IPS-NIHi7 (cell line): ENCODE data around the gene TSPAN13.

ENCODE experiments used
- DNase-seq: peaks from one replicate; pipeline ENCODE4 v3.0.0; 2012; ENCODE audit warnings: mixed read lengths; ENCODE audit errors: extremely low spot score

TSPAN13 gene

GRCh38 chr7:16812542-16813231 lies 59.1 kb downstream of the TSPAN13 start:
- no peak for DNase-seq

- no peak for DNase-seq
Measured at GRCh38 chr7:16813232-16813616, 59.7 kb downstream of the TSPAN13 start.

- DNase-seq: no peak
Measured at GRCh38 chr7:16815001-16815400, 61.4 kb downstream of the TSPAN13 start.

GRCh38 chr7:16816824-16817223 lies 63.3 kb downstream of the TSPAN13 start:
- DNase-seq: no peak

- DNase-seq: no peak
Measured at GRCh38 chr7:16817536-16817935, 64.0 kb downstream of the TSPAN13 start.

- no peak for DNase-seq
Measured at GRCh38 chr7:16818732-16819131, 65.2 kb downstream of the TSPAN13 start.

GRCh38 chr7:16822029-16822428 lies 68.5 kb downstream of the TSPAN13 start:
- DNase-seq: no peak

- no peak for DNase-seq
Measured at GRCh38 chr7:16826060-16826459, 72.5 kb downstream of the TSPAN13 start.

- no peak for DNase-seq
Measured at GRCh38 chr7:16833373-16833772, 79.8 kb downstream of the TSPAN13 start.
